Measurements from ENCODE around the gene PCSK9. TPM values are rescaled to one million over a fixed set of nuclear protein-coding genes. Genes with fewer than 3 reads are reported as not detected.

The PCSK9 gene
- total and polyA plus RNA-seq, 3 experiments from 2014 or later = not detected

GRCh38 chr1:55074455-55074854 lies 35.1 kb downstream of the PCSK9 start:
- H3K27ac Mint-ChIP-seq = peak overlapping the region in 1 of 8 donors; percentile 50
- H3K9me3 Mint-ChIP-seq = no peaks in the 10 kb centered on the region
- H3K4me3 Mint-ChIP-seq = no peak overlapping the region
- no peak overlapping the region for H3K27ac ChIP-seq (ENCODE audit: low read depth, low read length)
- H3K27me3 ChIP-seq (ENCODE audit: insufficient read depth, low read length, poor library complexity, severe bottlenecking) = no peaks in the 10 kb centered on the region
- CTCF ChIA-PET = no interaction called here
- no peak overlapping the region for H3K4me3 ChIP-seq (ENCODE audit: low read length)
- no peaks in the 10 kb centered on the region for H3K4me1 Mint-ChIP-seq
- no peak for DNase-seq
- no peaks in the 10 kb centered on the region for H3K9me3 ChIP-seq (ENCODE audit: low read length)
- H3K36me3 Mint-ChIP-seq = peaks cover 18 to 93% (median 39%) of the 10 kb centered on the region in 3 donors
- H3K27me3 Mint-ChIP-seq = no peaks in the 10 kb centered on the region
- POLR2A ChIA-PET = no interaction called here
- peaks cover 61% of the 10 kb centered on the region for H3K36me3 ChIP-seq (ENCODE audit: insufficient read depth, low read length)
- H3K4me1 ChIP-seq (ENCODE audit: insufficient read depth, low read length) = no peaks in the 10 kb centered on the region

GRCh38 chr1:55076356-55076755 lies 37.0 kb downstream of the PCSK9 start:
- H3K4me1 ChIP-seq (ENCODE audit: insufficient read depth, low read length) = no peaks in the 10 kb centered on the region
- Mint-ChIP-seq H3K9me3 (no peaks in the 10 kb centered on the region), H3K27ac (peak overlapping the region in 4 of 8 donors; percentile 3 to 61 (median 28)), H3K4me3 (no peak overlapping the region), H3K4me1 (no peaks in the 10 kb centered on the region), H3K27me3 (no peaks in the 10 kb centered on the region), H3K36me3 (peaks cover 8 to 95% (median 28%) of the 10 kb centered on the region in 3 donors)
- POLR2A ChIA-PET = no interaction called here
- no peak overlapping the region for H3K27ac ChIP-seq (ENCODE audit: low read depth, low read length)
- CTCF ChIA-PET = no interaction called here
- no peak for DNase-seq
- H3K9me3 ChIP-seq (ENCODE audit: low read length) = no peaks in the 10 kb centered on the region
- H3K36me3 ChIP-seq (ENCODE audit: insufficient read depth, low read length) = peaks cover 60% of the 10 kb centered on the region
- no peaks in the 10 kb centered on the region for H3K27me3 ChIP-seq (ENCODE audit: insufficient read depth, low read length, poor library complexity, severe bottlenecking)
- no peak overlapping the region for H3K4me3 ChIP-seq (ENCODE audit: low read length)

- peaks cover 8 to 94% (median 20%) of the 10 kb centered on the region in 3 donors for H3K36me3 Mint-ChIP-seq
- H3K27ac Mint-ChIP-seq = no peak overlapping the region
- Histone ChIP-seq H3K4me1 (ENCODE audit: insufficient read depth, low read length) (no peaks in the 10 kb centered on the region), H3K27ac (ENCODE audit: low read depth, low read length) (no peak overlapping the region), H3K27me3 (ENCODE audit: insufficient read depth, low read length, poor library complexity, severe bottlenecking) (no peaks in the 10 kb centered on the region), H3K9me3 (ENCODE audit: low read length) (no peaks in the 10 kb centered on the region), H3K4me3 (ENCODE audit: low read length) (no peak overlapping the region), H3K36me3 (ENCODE audit: insufficient read depth, low read length) (peaks cover 69% of the 10 kb centered on the region)
- no peak for DNase-seq
- H3K9me3 Mint-ChIP-seq = no peaks in the 10 kb centered on the region
- no peaks in the 10 kb centered on the region for H3K27me3 Mint-ChIP-seq
- no peak overlapping the region for H3K4me3 Mint-ChIP-seq
- CTCF ChIA-PET = no interaction called here
- POLR2A ChIA-PET = no interaction called here
- no peaks in the 10 kb centered on the region for H3K4me1 Mint-ChIP-seq
Observed at GRCh38 chr1:55078470-55078869, 39.1 kb downstream of the PCSK9 start.

- Histone ChIP-seq H3K27ac (ENCODE audit: low read depth, low read length) (no peak overlapping the region), H3K27me3 (ENCODE audit: insufficient read depth, low read length, poor library complexity, severe bottlenecking) (no peaks in the 10 kb centered on the region), H3K36me3 (ENCODE audit: insufficient read depth, low read length) (peaks cover 81% of the 10 kb centered on the region), H3K9me3 (ENCODE audit: low read length) (no peaks in the 10 kb centered on the region), H3K4me1 (ENCODE audit: insufficient read depth, low read length) (no peaks in the 10 kb centered on the region), H3K4me3 (ENCODE audit: low read length) (no peak overlapping the region)
- DNase-seq = no peak
- ChIA-PET CTCF (no interaction called here), POLR2A (no interaction called here)
- Mint-ChIP-seq H3K27me3 (no peaks in the 10 kb centered on the region), H3K27ac (peak overlapping the region in 2 of 8 donors; percentile 29 to 87), H3K4me3 (no peak overlapping the region), H3K36me3 (peaks cover 8 to 96% (median 24%) of the 10 kb centered on the region in 3 donors), H3K4me1 (no peaks in the 10 kb centered on the region), H3K9me3 (no peaks in the 10 kb centered on the region)
Observed at GRCh38 chr1:55079651-55080050, 40.3 kb downstream of the PCSK9 start.

GRCh38 chr1:55081188-55081904 lies 42.0 kb downstream of the PCSK9 start:
- Mint-ChIP-seq H3K36me3 (peaks cover 7 to 96% (median 22%) of the 10 kb centered on the region in 3 donors), H3K4me1 (no peaks in the 10 kb centered on the region), H3K9me3 (no peaks in the 10 kb centered on the region), H3K27ac (peak overlapping the region in 2 of 8 donors; percentile 12 to 73), H3K4me3 (no peak overlapping the region), H3K27me3 (no peaks in the 10 kb centered on the region)
- Histone ChIP-seq H3K27me3 (ENCODE audit: insufficient read depth, low read length, poor library complexity, severe bottlenecking) (no peaks in the 10 kb centered on the region), H3K9me3 (ENCODE audit: low read length) (no peaks in the 10 kb centered on the region), H3K27ac (ENCODE audit: low read depth, low read length) (no peak overlapping the region), H3K36me3 (ENCODE audit: insufficient read depth, low read length) (peaks cover 87% of the 10 kb centered on the region), H3K4me3 (ENCODE audit: low read length) (no peak overlapping the region), H3K4me1 (ENCODE audit: insufficient read depth, low read length) (no peaks in the 10 kb centered on the region)
- ChIA-PET POLR2A (no interaction called here), CTCF (no interaction called here)
- DNase-seq = no peak

- Mint-ChIP-seq H3K4me3 (no peak overlapping the region), H3K36me3 (peaks cover 6 to 93% (median 19%) of the 10 kb centered on the region in 3 donors), H3K4me1 (no peaks in the 10 kb centered on the region), H3K27me3 (no peaks in the 10 kb centered on the region), H3K27ac (peak overlapping the region in 3 of 8 donors; percentile 12 to 73 (median 24)), H3K9me3 (no peaks in the 10 kb centered on the region)
- Histone ChIP-seq H3K36me3 (ENCODE audit: insufficient read depth, low read length) (peaks cover 84% of the 10 kb centered on the region), H3K9me3 (ENCODE audit: low read length) (no peaks in the 10 kb centered on the region), H3K4me1 (ENCODE audit: insufficient read depth, low read length) (no peaks in the 10 kb centered on the region), H3K27ac (ENCODE audit: low read depth, low read length) (no peak overlapping the region), H3K27me3 (ENCODE audit: insufficient read depth, low read length, poor library complexity, severe bottlenecking) (no peaks in the 10 kb centered on the region), H3K4me3 (ENCODE audit: low read length) (no peak overlapping the region)
- DNase-seq = no peak
- POLR2A ChIA-PET = no interaction called here
- CTCF ChIA-PET = no interaction called here
Observed at GRCh38 chr1:55081905-55082296, 42.6 kb downstream of the PCSK9 start.

GRCh38 chr1:55084257-55084656 lies 44.9 kb downstream of the PCSK9 start:
- peaks cover 84% of the 10 kb centered on the region for H3K36me3 ChIP-seq (ENCODE audit: insufficient read depth, low read length)
- Mint-ChIP-seq H3K27me3 (no peaks in the 10 kb centered on the region), H3K4me1 (peaks cover 0 to 5% (median 3%) of the 10 kb centered on the region in 3 donors), H3K4me3 (no peak overlapping the region), H3K36me3 (peaks cover 14 to 96% (median 26%) of the 10 kb centered on the region in 3 donors), H3K27ac (peak overlapping the region in 2 of 8 donors; percentile 0 to 38), H3K9me3 (no peaks in the 10 kb centered on the region)
- POLR2A ChIA-PET = no interaction called here
- DNase-seq = no peak
- no peak overlapping the region for H3K4me3 ChIP-seq (ENCODE audit: low read length)
- CTCF ChIA-PET = no interaction called here
- H3K27ac ChIP-seq (ENCODE audit: low read depth, low read length) = no peak overlapping the region
- H3K9me3 ChIP-seq (ENCODE audit: low read length) = no peaks in the 10 kb centered on the region
- H3K4me1 ChIP-seq (ENCODE audit: insufficient read depth, low read length) = no peaks in the 10 kb centered on the region
- no peaks in the 10 kb centered on the region for H3K27me3 ChIP-seq (ENCODE audit: insufficient read depth, low read length, poor library complexity, severe bottlenecking)

- no peak overlapping the region for H3K27ac ChIP-seq (ENCODE audit: low read depth, low read length)
- H3K36me3 ChIP-seq (ENCODE audit: insufficient read depth, low read length) = peaks cover 88% of the 10 kb centered on the region
- no peaks in the 10 kb centered on the region for H3K9me3 ChIP-seq (ENCODE audit: low read length)
- H3K27ac Mint-ChIP-seq = peak overlapping the region in 2 of 8 donors; percentile 40 to 56
- H3K9me3 Mint-ChIP-seq = no peaks in the 10 kb centered on the region
- H3K27me3 Mint-ChIP-seq = peaks cover 0 to 2% of the 10 kb centered on the region in 2 donors
- H3K4me1 Mint-ChIP-seq = peaks cover 0 to 5% (median 3%) of the 10 kb centered on the region in 3 donors
- H3K36me3 Mint-ChIP-seq = peaks cover 19 to 95% (median 39%) of the 10 kb centered on the region in 3 donors
- no peak overlapping the region for H3K4me3 ChIP-seq (ENCODE audit: low read length)
- DNase-seq = no peak
- H3K4me3 Mint-ChIP-seq = no peak overlapping the region
- H3K27me3 ChIP-seq (ENCODE audit: insufficient read depth, low read length, poor library complexity, severe bottlenecking) = no peaks in the 10 kb centered on the region
- H3K4me1 ChIP-seq (ENCODE audit: insufficient read depth, low read length) = no peaks in the 10 kb centered on the region
- CTCF ChIA-PET = no interaction called here
- POLR2A ChIA-PET = no interaction called here
Observed at GRCh38 chr1:55087439-55087838, 48.1 kb downstream of the PCSK9 start.

Measured in CD8-positive, alpha-beta memory T cell (primary cell).